ENCODE results near the gene NARS2.

- no peak for TF ChIP-seq CTCF (IDR thresholded peaks at IDR 0.05 in 4 of 5, conservative IDR thresholded peaks at IDR 0.05 in 1 of 5)
- no peak for TF ChIP-seq POLR2A (IDR thresholded peaks at IDR 0.05)
Measured at GRCh38 chr11:78444726-78445125, 129.9 kb downstream of the NARS2 start.
